H1 (cell line): ENCODE results near the gene FRMD4A.

Source experiments
- CREB1 ChIP-seq: IDR thresholded peaks from 2 replicates; pipeline ENCODE4 v1.6.1; 2012; ENCODE audit warnings: inconsistent platforms
- SP4 ChIP-seq: IDR thresholded peaks from 2 replicates; pipeline ENCODE4 v1.6.1; 2012; ENCODE audit warnings: low read length, inconsistent platforms
- TF ChIP-seq, protein P1 (sequence below), 3 experiments: IDR thresholded peaks; 1 replicate in 2 of 3; 2 replicates in 1 of 3; pipeline versions ENCODE4 v1.5.1 to v1.6.1; 2011; ENCODE audit warnings: low read length in 3 of 3, mild to moderate bottlenecking in 3 of 3, inconsistent platforms in 2 of 3, low read depth in 1 of 3, moderate library complexity in 1 of 3; ENCODE audit not compliant: insufficient read depth in 1 of 3; ENCODE audit errors: control extremely low read depth in 1 of 3

DNA sequence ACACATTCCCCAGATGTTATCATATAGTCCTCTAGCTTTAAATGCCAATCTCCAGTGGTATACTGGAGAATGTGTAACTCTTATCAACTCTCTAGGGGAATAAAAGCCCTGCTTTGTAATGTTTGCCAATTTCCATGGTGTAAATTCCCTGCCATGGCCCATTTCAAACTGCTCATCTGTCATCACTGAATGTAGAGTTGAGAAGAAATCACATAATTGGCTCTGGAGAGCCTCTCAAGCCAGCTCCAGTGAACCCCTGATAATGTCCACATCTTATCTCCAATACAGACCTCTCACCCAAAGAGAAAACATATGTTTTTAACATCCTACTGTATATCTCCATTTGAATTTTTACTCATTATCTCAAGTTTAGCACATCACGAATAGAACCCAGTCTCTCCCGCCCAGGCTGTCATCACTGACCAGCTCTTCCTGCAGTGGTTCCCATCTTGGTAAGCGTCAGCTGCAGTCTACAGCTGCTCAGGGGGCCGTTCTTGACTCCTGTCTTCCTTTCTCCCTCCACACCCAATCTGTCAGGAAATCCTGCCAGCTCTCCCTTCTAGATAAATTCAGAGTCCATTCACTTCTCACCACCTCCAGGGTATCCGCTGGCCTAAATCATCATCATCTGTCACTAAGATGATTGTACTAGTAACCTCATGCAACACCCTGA is 332.4 kb downstream of the FRMD4A start:
- TF ChIP-seq CREB1 (no peak), SP4 (no peak)
- TF ChIP-seq, protein P1, sequence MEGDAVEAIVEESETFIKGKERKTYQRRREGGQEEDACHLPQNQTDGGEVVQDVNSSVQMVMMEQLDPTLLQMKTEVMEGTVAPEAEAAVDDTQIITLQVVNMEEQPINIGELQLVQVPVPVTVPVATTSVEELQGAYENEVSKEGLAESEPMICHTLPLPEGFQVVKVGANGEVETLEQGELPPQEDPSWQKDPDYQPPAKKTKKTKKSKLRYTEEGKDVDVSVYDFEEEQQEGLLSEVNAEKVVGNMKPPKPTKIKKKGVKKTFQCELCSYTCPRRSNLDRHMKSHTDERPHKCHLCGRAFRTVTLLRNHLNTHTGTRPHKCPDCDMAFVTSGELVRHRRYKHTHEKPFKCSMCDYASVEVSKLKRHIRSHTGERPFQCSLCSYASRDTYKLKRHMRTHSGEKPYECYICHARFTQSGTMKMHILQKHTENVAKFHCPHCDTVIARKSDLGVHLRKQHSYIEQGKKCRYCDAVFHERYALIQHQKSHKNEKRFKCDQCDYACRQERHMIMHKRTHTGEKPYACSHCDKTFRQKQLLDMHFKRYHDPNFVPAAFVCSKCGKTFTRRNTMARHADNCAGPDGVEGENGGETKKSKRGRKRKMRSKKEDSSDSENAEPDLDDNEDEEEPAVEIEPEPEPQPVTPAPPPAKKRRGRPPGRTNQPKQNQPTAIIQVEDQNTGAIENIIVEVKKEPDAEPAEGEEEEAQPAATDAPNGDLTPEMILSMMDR (IDR thresholded peaks at IDR 0.05; ENCODE audit: control extremely low read depth in 1 of 3, insufficient read depth in 1 of 3, low read depth in 1 of 3, low read length in 3 of 3): no peak
